CD4-positive, alpha-beta T cell treated with Interferon alpha-2 for 1 hour (primary cell): ENCODE measurements around the gene INO80B.
"Not testable (repeated sequence)": the region's sequence is repeated elsewhere in the genome, so short reads cannot be mapped to it uniquely, and the experiment has no call there.

ENCODE experiments used
- DNase-seq, 2 donors: peaks; one replicate each; pipeline ENCODE4 v3.0.0-alpha.2; 2020 to 2022

Gene INO80B

GRCh38 chr2:74482801-74483674 lies 28.2 kb downstream of the INO80B start, which contains the start of the genes CCDC142 and TTC31:
TSS of gene CCDC142 (minus strand) at chr2:74482998. CDS start at chr2:74482837, 161 bp downstream.
TSS of gene TTC31 (plus strand) at chr2:74483081. CDS start at chr2:74483096, 15 bp downstream.
- DNase-seq = peak; percentile 94 to 95

- not testable (repeated sequence) for DNase-seq
Observed at GRCh38 chr2:74483675-74484164, 28.8 kb downstream of the INO80B start.

- no peak for DNase-seq
Observed at GRCh38 chr2:74486141-74486540, 31.3 kb downstream of the INO80B start.

GRCh38 chr2:74488643-74489481 lies 34.0 kb downstream of the INO80B start:
- no peak for DNase-seq

- DNase-seq = no peak
Observed at GRCh38 chr2:74489906-74490305, 35.0 kb downstream of the INO80B start.

GRCh38 chr2:74491648-74492544 lies 37.0 kb downstream of the INO80B start:
- no peak for DNase-seq

- DNase-seq = no peak
Observed at GRCh38 chr2:74493546-74493945, 38.7 kb downstream of the INO80B start.

- no peak for DNase-seq
Observed at GRCh38 chr2:74495440-74495839, 40.6 kb downstream of the INO80B start.

- DNase-seq = no peak
Observed at GRCh38 chr2:74496997-74497776, 42.3 kb downstream of the INO80B start.

- peak in 1 of 2 donors; percentile 33 for DNase-seq
Observed at GRCh38 chr2:74497777-74498499, 43.1 kb downstream of the INO80B start.

GRCh38 chr2:74498500-74499266 lies 43.8 kb downstream of the INO80B start:
- peak in 1 of 2 donors; percentile 14 for DNase-seq

GRCh38 chr2:74499267-74499939 lies 44.5 kb downstream of the INO80B start, which contains the start of gene LBX2:
TSS of gene LBX2 (minus strand) at chr2:74499603. CDS start at chr2:74499537, 66 bp downstream.
- no peak for DNase-seq

- no peak for DNase-seq
Observed at GRCh38 chr2:74499940-74500577, 45.2 kb downstream of the INO80B start.

GRCh38 chr2:74500578-74500946 lies 45.7 kb downstream of the INO80B start:
- DNase-seq = no peak

- no peak for DNase-seq
Observed at GRCh38 chr2:74501335-74502071, 46.6 kb downstream of the INO80B start.

GRCh38 chr2:74502147-74502719 lies 47.3 kb downstream of the INO80B start:
- DNase-seq = no peak

- DNase-seq = peak; percentile 47 to 70
Observed at GRCh38 chr2:74502720-74503505, 48.0 kb downstream of the INO80B start.
